ENCODE measurements around the gene FRMD8. TPM values are rescaled to one million over a fixed set of nuclear protein-coding genes. Genes with fewer than 3 reads are reported as not detected.
A peak's percentile ranks its signal among the peaks of the same experiment; 100 is the strongest.

Gene FRMD8, protein sequence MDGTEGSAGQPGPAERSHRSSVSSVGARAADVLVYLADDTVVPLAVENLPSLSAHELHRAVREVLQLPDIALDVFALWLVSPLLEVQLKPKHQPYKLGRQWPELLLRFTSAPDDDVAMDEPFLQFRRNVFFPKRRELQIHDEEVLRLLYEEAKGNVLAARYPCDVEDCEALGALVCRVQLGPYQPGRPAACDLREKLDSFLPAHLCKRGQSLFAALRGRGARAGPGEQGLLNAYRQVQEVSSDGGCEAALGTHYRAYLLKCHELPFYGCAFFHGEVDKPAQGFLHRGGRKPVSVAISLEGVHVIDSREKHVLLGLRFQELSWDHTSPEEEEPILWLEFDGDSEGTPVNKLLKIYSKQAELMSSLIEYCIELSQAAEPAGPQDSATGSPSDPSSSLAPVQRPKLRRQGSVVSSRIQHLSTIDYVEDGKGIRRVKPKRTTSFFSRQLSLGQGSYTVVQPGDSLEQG
- polyA plus RNA-seq (2011; rRNA removed) (15.0 and 21.6 TPM in 2 replicates), polyA minus RNA-seq (2011; rRNA and poly(A)+ RNA removed) (13.0 and 15.4 TPM in 2 replicates)

DNA sequence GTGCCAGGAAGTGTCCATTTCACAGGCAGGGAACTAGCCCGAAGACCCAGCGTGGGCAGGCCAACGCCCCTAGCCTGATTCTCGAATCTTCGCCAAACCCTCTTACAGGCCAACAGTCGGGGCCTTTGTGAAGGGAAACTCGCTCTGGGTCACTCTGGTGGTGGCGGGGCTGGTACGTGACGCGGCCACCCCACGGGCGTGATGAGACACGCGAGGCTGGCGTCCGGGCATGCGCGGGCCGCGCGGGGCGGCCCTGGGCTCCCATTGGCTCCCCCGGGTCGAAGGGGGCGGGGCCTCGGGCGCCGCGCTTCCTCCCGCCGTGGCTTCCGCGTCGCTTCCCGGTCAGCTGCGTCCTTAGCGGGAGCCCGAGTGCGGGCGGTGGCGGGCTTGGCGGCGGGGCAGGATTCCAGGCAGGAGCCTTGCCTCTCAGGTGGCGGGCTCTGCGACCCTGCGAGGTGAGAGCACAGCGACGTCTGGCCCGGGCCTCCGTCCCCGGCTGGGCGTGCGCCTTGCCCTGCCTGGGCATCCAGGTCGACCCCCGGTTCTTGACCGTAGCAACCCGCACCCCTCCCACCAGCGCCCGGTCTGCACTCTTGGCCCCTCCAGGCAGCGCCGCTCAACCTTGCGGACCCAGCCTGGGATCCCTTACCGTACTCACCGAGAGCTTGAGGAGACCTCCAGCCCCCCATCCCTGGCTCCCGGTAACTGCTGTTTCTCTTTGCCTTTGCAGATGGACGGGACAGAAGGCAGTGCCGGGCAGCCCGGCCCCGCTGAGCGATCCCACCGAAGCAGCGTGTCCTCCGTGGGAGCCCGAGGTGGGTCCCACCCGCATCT, at the start of gene FRMD8:
Gene FRMD8, plus strand, starts transcription at position 331 of the 834 bp plus-strand sequence. Its CDS starts 400 bp downstream, at position 731.
- peaks cover 5% of the 10 kb centered on the region; the same call in 1 of the 2 replicates for H3K36me3 ChIP-seq (ENCODE audit: control insufficient read depth, insufficient read depth, low read length)
- TF ChIP-seq, protein P1, sequence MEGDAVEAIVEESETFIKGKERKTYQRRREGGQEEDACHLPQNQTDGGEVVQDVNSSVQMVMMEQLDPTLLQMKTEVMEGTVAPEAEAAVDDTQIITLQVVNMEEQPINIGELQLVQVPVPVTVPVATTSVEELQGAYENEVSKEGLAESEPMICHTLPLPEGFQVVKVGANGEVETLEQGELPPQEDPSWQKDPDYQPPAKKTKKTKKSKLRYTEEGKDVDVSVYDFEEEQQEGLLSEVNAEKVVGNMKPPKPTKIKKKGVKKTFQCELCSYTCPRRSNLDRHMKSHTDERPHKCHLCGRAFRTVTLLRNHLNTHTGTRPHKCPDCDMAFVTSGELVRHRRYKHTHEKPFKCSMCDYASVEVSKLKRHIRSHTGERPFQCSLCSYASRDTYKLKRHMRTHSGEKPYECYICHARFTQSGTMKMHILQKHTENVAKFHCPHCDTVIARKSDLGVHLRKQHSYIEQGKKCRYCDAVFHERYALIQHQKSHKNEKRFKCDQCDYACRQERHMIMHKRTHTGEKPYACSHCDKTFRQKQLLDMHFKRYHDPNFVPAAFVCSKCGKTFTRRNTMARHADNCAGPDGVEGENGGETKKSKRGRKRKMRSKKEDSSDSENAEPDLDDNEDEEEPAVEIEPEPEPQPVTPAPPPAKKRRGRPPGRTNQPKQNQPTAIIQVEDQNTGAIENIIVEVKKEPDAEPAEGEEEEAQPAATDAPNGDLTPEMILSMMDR (IDR thresholded peaks at IDR 0.05; ENCODE audit: insufficient read depth, low read depth, low read length), result no peak
- peak within 1 kb of the TSS; percentile 92 for H3K4me3 ChIP-seq (ENCODE audit: low read depth, low read length)
- no peak for DNase-seq (ENCODE audit: low read depth)
- ChIA-PET CTCF (interaction anchor here (1.0 to 3.4 kb wide), 6 partner anchors 8 to 319 kb away, joined by 3 to 29 read pairs (median 3); no protein-coding TSS in a partner anchor), POLR2A (no interaction called here)
- H3K27me3 ChIP-seq (ENCODE audit: control insufficient read depth, insufficient read depth, low read length), result no peaks in the 10 kb centered on the region

DNA sequence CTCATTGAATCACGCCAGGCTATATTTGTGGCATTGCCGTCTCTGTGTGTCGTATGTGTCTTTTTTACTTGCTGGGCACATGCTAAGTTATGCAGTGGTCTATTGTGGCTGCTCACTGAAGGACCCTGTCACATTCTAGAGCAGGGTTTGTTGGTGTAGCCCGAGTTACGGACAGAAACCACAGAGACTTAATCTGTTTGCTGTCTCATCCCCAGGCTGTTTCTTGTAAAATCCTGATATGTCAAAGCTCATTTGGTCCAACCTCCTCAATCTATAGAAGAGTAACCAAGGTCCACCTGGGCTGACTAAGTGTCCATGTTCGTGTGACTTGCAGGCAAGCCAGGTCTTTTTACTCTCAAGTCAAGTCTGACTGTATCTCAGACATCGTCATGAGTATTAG, 47.8 kb upstream of the FRMD8 start:
- no peak overlapping the region for H3K4me3 ChIP-seq (ENCODE audit: low read depth, low read length)
- CTCF ChIA-PET, result interaction anchor here (1.4 to 1.8 kb wide), 4 partner anchors 9 to 113 kb away, joined by 3 to 8 read pairs (median 6); no protein-coding TSS in a partner anchor
- POLR2A ChIA-PET, result no interaction called here
- H3K27me3 ChIP-seq (ENCODE audit: control insufficient read depth, insufficient read depth, low read length), result no peaks in the 10 kb centered on the region
- no peak for DNase-seq (ENCODE audit: low read depth)
- H3K36me3 ChIP-seq (ENCODE audit: control insufficient read depth, insufficient read depth, low read length), result peaks cover 31% of the 10 kb centered on the region
- TF ChIP-seq, protein P1 (IDR thresholded peaks at IDR 0.05; ENCODE audit: insufficient read depth, low read depth, low read length), result no peak

DNA sequence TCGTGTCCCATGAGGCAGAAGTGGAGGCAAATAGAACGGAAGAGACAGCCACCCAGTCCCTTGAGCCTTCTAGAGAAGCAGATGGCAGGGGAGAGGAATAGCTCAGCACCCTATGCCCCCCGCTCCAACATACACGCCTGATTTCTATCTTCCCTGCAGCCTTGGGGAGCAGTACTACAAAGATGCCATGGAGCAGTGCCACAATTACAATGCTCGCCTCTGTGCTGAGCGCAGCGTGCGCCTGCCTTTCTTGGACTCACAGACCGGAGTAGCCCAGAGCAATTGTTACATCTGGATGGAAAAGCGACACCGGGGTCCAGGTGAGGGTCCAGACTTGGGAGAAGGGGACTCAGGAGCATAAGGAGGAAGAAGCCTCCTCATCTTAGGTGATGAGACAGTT, 46.2 kb upstream of the FRMD8 start:
- no peak for DNase-seq (ENCODE audit: low read depth)
- Histone ChIP-seq H3K36me3 (ENCODE audit: control insufficient read depth, insufficient read depth, low read length) (peaks cover 44% of the 10 kb centered on the region), H3K4me3 (ENCODE audit: low read depth, low read length) (no peak overlapping the region), H3K27me3 (ENCODE audit: control insufficient read depth, insufficient read depth, low read length) (no peaks in the 10 kb centered on the region)
- CTCF ChIA-PET, result interaction anchor here (1.2 kb wide), 1 partner anchor 8 kb away, joined by 3 read pairs; no protein-coding TSS in a partner anchor
- POLR2A ChIA-PET, result no interaction called here
- TF ChIP-seq, protein P1 (IDR thresholded peaks at IDR 0.05; ENCODE audit: insufficient read depth, low read depth, low read length), result no peak

DNA sequence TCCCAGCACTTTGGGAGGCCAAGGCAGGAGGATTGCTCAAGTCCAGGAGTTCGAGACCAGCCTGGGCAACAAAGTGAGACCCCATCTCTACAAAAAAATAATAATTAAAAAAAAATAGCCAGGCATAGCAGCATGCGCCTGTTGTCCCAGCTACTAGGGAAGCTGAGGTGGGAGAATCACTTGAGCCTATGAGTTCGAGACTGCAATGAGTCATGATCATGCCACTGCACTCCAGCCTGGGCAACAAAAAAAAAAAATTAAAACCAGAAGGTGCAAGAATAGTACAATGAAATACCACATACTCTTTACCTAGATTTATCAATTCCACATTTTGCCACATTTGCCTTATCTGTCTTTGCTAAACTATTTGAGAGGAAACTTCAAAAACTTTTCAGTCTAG, 44.6 kb upstream of the FRMD8 start:
- CTCF ChIA-PET, result interaction anchor here (0.6 to 3.0 kb wide), 3 partner anchors 9 to 64 kb away, joined by 3 to 12 read pairs (median 3); no protein-coding TSS in a partner anchor
- TF ChIP-seq, protein P1 (IDR thresholded peaks at IDR 0.05; ENCODE audit: insufficient read depth, low read depth, low read length), result no peak
- POLR2A ChIA-PET, result interaction anchor here (0.6 kb wide), 1 partner anchor 12 kb away, joined by 4 read pairs; no protein-coding TSS in a partner anchor
- H3K4me3 ChIP-seq (ENCODE audit: low read depth, low read length), result no peak overlapping the region
- no peaks in the 10 kb centered on the region for H3K27me3 ChIP-seq (ENCODE audit: control insufficient read depth, insufficient read depth, low read length)
- DNase-seq (ENCODE audit: low read depth), result no peak
- peaks cover 53% of the 10 kb centered on the region for H3K36me3 ChIP-seq (ENCODE audit: control insufficient read depth, insufficient read depth, low read length)

All from BJ (cell line).